Hindlimb muscle (tissue), 1 donor: Measurements from ENCODE around the gene P2RX7. TPM values are rescaled to one million over a fixed set of nuclear protein-coding genes. Genes with fewer than 3 reads are reported as not detected.

Experiments used
- DNase-seq: peaks from one replicate; pipeline ENCODE4 v3.0.0-alpha.2; 2013
- polyA plus RNA-seq: library from polyadenylated mRNA; unstranded; fragments of 120-200 nt; gene quantifications from one replicate; pipeline ENCODE4 v1.2.1, GENCODE V29; 2013; ENCODE audit not compliant: insufficient read length

Gene P2RX7
- polyA plus RNA-seq, 1 donor = 2.5 TPM

DNA sequence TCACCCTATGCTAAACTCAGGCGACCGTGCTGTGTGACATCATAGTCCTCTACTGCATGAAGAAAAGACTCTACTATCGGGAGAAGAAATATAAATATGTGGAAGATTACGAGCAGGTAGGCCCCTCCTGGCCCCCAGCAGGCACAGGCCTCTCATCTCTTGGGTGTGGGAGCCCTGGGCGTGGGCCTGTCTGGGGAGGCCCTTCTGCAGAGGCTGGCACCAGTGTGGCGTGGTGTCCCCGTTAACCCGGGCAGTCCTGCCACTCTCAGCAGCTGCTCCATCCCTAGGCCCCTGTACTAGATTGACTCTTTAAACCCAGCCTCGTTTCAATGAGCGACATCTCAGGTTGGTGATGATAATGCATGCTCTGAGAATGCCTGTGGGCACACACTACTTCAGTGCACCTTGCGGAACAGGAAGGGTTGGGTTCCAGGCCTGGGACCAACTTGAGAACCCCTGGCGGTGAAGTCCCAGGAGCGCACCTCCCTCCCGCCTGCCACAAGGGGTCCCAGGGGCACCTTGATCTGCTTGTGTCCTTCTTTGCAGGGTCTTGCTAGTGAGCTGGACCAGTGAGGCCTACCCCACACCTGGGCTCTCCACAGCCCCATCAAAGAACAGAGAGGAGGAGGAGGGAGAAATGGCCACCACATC lies 100.4 kb downstream of the P2RX7 start:
- no peak for DNase-seq

- no peak for DNase-seq
These were observed 100.9 kb downstream of the P2RX7 start for GRCh38 chr12:121233628-121234020.

DNA sequence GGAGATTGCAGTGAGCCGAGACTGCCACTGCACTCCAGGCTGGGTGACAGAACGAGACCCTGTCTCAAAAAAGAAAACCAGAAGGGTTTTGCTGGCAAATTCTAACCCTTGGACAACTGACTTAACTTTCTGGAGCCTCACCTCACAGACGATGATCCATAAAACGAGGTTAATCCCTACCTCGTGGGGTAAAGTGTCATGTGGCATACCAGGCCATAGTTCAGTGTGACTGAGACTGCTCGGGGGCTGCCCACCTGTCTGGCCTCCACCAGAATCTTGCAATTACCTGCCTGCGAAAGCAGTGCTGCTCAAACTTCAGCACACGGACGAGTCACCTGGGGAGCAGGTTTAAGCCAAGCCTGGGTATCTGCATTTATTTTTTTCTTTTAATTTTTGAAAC lies 104.1 kb downstream of the P2RX7 start:
- DNase-seq = no peak

DNA sequence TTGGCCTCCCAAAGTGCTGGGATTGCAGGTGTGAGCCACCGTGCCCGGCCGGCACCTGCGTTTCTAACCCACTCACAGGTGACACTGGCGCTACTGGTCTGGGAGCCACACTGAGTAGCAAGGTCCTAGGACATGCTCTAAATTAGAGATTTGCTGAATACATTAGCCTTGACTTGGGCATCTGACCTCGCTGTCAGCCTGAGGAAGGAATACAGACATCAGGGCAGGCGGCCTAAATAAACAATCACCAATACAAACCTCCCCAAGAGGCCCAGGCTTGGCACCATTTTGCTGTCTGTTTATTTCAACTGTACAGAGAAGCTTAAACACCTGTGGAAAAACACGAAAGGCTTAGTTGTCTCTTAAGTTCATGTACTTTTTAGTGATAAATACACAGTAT lies 104.7 kb downstream of the P2RX7 start:
- DNase-seq = no peak

Other genes starting within 250 kb of the P2RX7 start
- gene SPPL3, start 228.5 kb upstream of the P2RX7 start, polyA plus RNA-seq = 54.9 TPM
- not detected for gene HNF1A, start 154.3 kb upstream of the P2RX7 start, polyA plus RNA-seq
- gene C12orf43, start 116.4 kb upstream of the P2RX7 start, polyA plus RNA-seq = 11.9 TPM
- gene OASL, start 93.6 kb upstream of the P2RX7 start, polyA plus RNA-seq = 0.09 TPM
- 11.9 TPM for gene P2RX4, start 77.3 kb downstream of the P2RX7 start, polyA plus RNA-seq
- 20.7 TPM for gene CAMKK2, start 163.8 kb downstream of the P2RX7 start, polyA plus RNA-seq
- gene ANAPC5, start 219.5 kb downstream of the P2RX7 start, polyA plus RNA-seq = 113 TPM